GM18517 (cell line): ENCODE data around the gene C11orf65.
"Not testable (repeated sequence)": the region's sequence is repeated elsewhere in the genome, so short reads cannot be mapped to it uniquely, and the experiment has no call there.

ENCODE experiments used
- ATAC-seq: cut with Tn5 transposase; IDR thresholded peaks from one replicate; pipeline ENCODE4 v1.9.1; 2021; ENCODE audit warnings: mild to moderate bottlenecking, moderate library complexity; ENCODE audit not compliant: unreplicated experiment

Gene C11orf65

GRCh38 chr11:108474664-108475463, 7.5 kb upstream of the C11orf65 start:
- ATAC-seq, result no peak

- no peak for ATAC-seq
Measured at GRCh38 chr11:108472681-108473080, 5.4 kb upstream of the C11orf65 start.

- no peak for ATAC-seq
Measured at GRCh38 chr11:108468478-108468864, 1.1 kb upstream of the C11orf65 start.

GRCh38 chr11:108466405-108466804, 924 bp downstream of the C11orf65 start:
- no peak for ATAC-seq

- ATAC-seq, result no peak
Measured at GRCh38 chr11:108453207-108453835, 14.0 kb downstream of the C11orf65 start.

- not testable (repeated sequence) for ATAC-seq
Measured at GRCh38 chr11:108441445-108441844, 25.9 kb downstream of the C11orf65 start.

GRCh38 chr11:108436594-108436993, 30.7 kb downstream of the C11orf65 start:
- ATAC-seq, result no peak

- ATAC-seq, result no peak
Measured at GRCh38 chr11:108435066-108435465, 32.3 kb downstream of the C11orf65 start.

- no peak for ATAC-seq
Measured at GRCh38 chr11:108432783-108433182, 34.5 kb downstream of the C11orf65 start.

- no peak for ATAC-seq
Measured at GRCh38 chr11:108431997-108432396, 35.3 kb downstream of the C11orf65 start.

GRCh38 chr11:108431370-108431769, 36.0 kb downstream of the C11orf65 start:
- no peak for ATAC-seq

GRCh38 chr11:108417551-108417950, 49.8 kb downstream of the C11orf65 start:
- not testable (repeated sequence) for ATAC-seq

GRCh38 chr11:108414958-108415357, 52.4 kb downstream of the C11orf65 start:
- ATAC-seq, result no peak

GRCh38 chr11:108405706-108406105, 61.6 kb downstream of the C11orf65 start:
- no peak for ATAC-seq

GRCh38 chr11:108403052-108403451, 64.3 kb downstream of the C11orf65 start:
- no peak for ATAC-seq

- ATAC-seq, result no peak
Measured at GRCh38 chr11:108402241-108402640, 65.1 kb downstream of the C11orf65 start.

GRCh38 chr11:108398439-108398838, 68.9 kb downstream of the C11orf65 start:
- ATAC-seq, result no peak

- not testable (repeated sequence) for ATAC-seq
Measured at GRCh38 chr11:108396672-108397071, 70.7 kb downstream of the C11orf65 start.

- ATAC-seq, result no peak
Measured at GRCh38 chr11:108394744-108395284, 72.5 kb downstream of the C11orf65 start.

GRCh38 chr11:108393046-108393445, 74.3 kb downstream of the C11orf65 start:
- ATAC-seq, result no peak

- ATAC-seq, result no peak
Measured at GRCh38 chr11:108392353-108392752, 75.0 kb downstream of the C11orf65 start.

GRCh38 chr11:108388576-108388975, 78.8 kb downstream of the C11orf65 start:
- ATAC-seq, result no peak
